ENCODE measurements around the gene MAP2K6. TPM values are rescaled to one million over a fixed set of nuclear protein-coding genes. Genes with fewer than 3 reads are reported as not detected.

MAP2K6 gene
- total RNA-seq, 1 experiment from 2014 or later, result 17.7 TPM

- Histone ChIP-seq H3K27me3 (ENCODE audit: insufficient read depth, low read length) (no peaks in the 10 kb centered on the region), H3K14ac (ENCODE audit: insufficient read depth, low read length) (no peak overlapping the region), H3K4me1 (ENCODE audit: insufficient read depth, low read length) (peaks cover 24% of the 10 kb centered on the region), H3K18ac (ENCODE audit: insufficient read length, low read depth, low read length) (peak overlapping the region; percentile 7), H2AFZ (ENCODE audit: low read length) (no peak overlapping the region), H3K23me2 (ENCODE audit: insufficient read length, low read depth, low read length, poor library complexity, severe bottlenecking) (no peaks in the 10 kb centered on the region), H4K91ac (ENCODE audit: insufficient read length, low read depth, low read length) (no peak overlapping the region), H2BK20ac (ENCODE audit: low read depth, low read length, poor library complexity, severe bottlenecking) (no peak overlapping the region), H3K56ac (ENCODE audit: insufficient read length, low read depth, low read length) (no peak overlapping the region), H3K9me3 (ENCODE audit: control insufficient read depth, low read depth, low read length) (no peaks in the 10 kb centered on the region), H2AK5ac (ENCODE audit: insufficient read length, low read length) (no peak overlapping the region), H2BK12ac (ENCODE audit: insufficient read length, low read depth, low read length) (no peak overlapping the region), H3K4ac (ENCODE audit: low read depth, low read length) (no peak overlapping the region), H3K4me2 (ENCODE audit: insufficient read depth, insufficient read length, low read length) (peak overlapping the region; percentile 13), H3K9ac (ENCODE audit: extremely low read depth, insufficient read length, low read length) (no peak overlapping the region), H4K20me1 (ENCODE audit: control insufficient read depth, insufficient read depth, insufficient read length) (no peaks in the 10 kb centered on the region), H3K27ac (ENCODE audit: insufficient read length, low read depth, low read length) (peak overlapping the region; percentile 79), H3T11ph (ENCODE audit: low read length) (no peak overlapping the region), H2BK120ac (ENCODE audit: low read depth, low read length, poor library complexity, severe bottlenecking) (no peak overlapping the region), H4K5ac (ENCODE audit: insufficient read length, low read depth, low read length) (no peak overlapping the region), H3K23ac (ENCODE audit: insufficient read length, low read depth, low read length) (no peak overlapping the region), H2BK5ac (ENCODE audit: insufficient read length, low read length) (no peak overlapping the region), H4K8ac (replicated peaks; ENCODE audit: insufficient read length, low read depth, low read length) (no peak overlapping the region), H3K79me1 (ENCODE audit: insufficient read depth, low read depth, low read length, poor library complexity, severe bottlenecking) (no peaks in the 10 kb centered on the region), H3K79me2 (ENCODE audit: insufficient read depth, low read length) (no peaks in the 10 kb centered on the region), H2BK15ac (ENCODE audit: low read depth, low read length) (no peak overlapping the region)
- no peak for TF ChIP-seq CTCF (conservative IDR thresholded peaks at IDR 0.05)
- Mint-ChIP-seq H3K27me3 (ENCODE audit: low read depth) (no peaks in the 10 kb centered on the region), H3K36me3 (ENCODE audit: insufficient read depth in 1 of 3, low read depth in 3 of 3) (no peaks in the 10 kb centered on the region; a peak in 2 of 7 replicates), H3K4me3 (peak overlapping the region; percentile 57 to 66), H3K9me3 (no peaks in the 10 kb centered on the region), H3K27ac (peak overlapping the region; percentile 98 to 99 (median 99)), H3K4me1 (peaks cover 64 to 68% of the 10 kb centered on the region in 2 experiments)
- DNase-seq, result peak; percentile 96
- WGBS (ENCODE audit: extremely low coverage, insufficient read length, low lambda C conversion rate), result no CpG with 5 or more reads among the region's 16 CpGs
These were observed 34.1 kb downstream of the MAP2K6 start for GRCh38 chr17:69448431-69449102.
